ENCODE data around the gene TMEM218. TPM values are rescaled to one million over a fixed set of nuclear protein-coding genes. Genes with fewer than 3 reads are reported as not detected.

The TMEM218 gene
- 59.5 TPM for polyA plus RNA-seq (ENCODE audit: insufficient read length)
- long read RNA-seq, donor 1, partial matches to known transcripts = 0 of 1 reads
- long read RNA-seq, donor 1, other reads (novel, unspliced or antisense) = 0 of 1 reads
- long read RNA-seq, donor 2, full-length matches to known transcripts = 4 of 4 reads
- long read RNA-seq, donor 2, partial matches to known transcripts = 0 of 4 reads
- long read RNA-seq, donor 2, other reads (novel, unspliced or antisense) = 0 of 4 reads
- long read RNA-seq, donor 3, partial matches to known transcripts = 0 of 1 reads
- long read RNA-seq, donor 3, other reads (novel, unspliced or antisense) = 0 of 1 reads
- long read RNA-seq, donor 4 = 0 reads
- long read RNA-seq, donor 5, transcript TMEM218-213 (5 exons, 1,828 nt) = major isoform, 5 of 20 reads
- long read RNA-seq, donor 5, partial matches to known transcripts = 0 of 20 reads
- long read RNA-seq, donor 5, other reads (novel, unspliced or antisense) = 11 of 20 reads
- long read RNA-seq, donor 6, full-length matches to known transcripts = 3 of 3 reads
- long read RNA-seq, donor 6, partial matches to known transcripts = 0 of 3 reads
- long read RNA-seq, donor 6, other reads (novel, unspliced or antisense) = 0 of 3 reads
- long read RNA-seq, donor 7, full-length matches to known transcripts = 4 of 4 reads
- long read RNA-seq, donor 7, partial matches to known transcripts = 0 of 4 reads
- long read RNA-seq, donor 7, other reads (novel, unspliced or antisense) = 0 of 4 reads
- long read RNA-seq, donor 8, full-length matches to known transcripts = 2 of 2 reads
- long read RNA-seq, donor 8, partial matches to known transcripts = 0 of 2 reads
- long read RNA-seq, donor 8, other reads (novel, unspliced or antisense) = 0 of 2 reads

GRCh38 chr11:125111343-125112207 lies at the start of gene TMEM218:
TSS of gene TMEM218 (minus strand) at chr11:125111626. CDS start at chr11:125102241, 9,385 bp downstream.
- DNase-seq = peak; percentile 99

DNA sequence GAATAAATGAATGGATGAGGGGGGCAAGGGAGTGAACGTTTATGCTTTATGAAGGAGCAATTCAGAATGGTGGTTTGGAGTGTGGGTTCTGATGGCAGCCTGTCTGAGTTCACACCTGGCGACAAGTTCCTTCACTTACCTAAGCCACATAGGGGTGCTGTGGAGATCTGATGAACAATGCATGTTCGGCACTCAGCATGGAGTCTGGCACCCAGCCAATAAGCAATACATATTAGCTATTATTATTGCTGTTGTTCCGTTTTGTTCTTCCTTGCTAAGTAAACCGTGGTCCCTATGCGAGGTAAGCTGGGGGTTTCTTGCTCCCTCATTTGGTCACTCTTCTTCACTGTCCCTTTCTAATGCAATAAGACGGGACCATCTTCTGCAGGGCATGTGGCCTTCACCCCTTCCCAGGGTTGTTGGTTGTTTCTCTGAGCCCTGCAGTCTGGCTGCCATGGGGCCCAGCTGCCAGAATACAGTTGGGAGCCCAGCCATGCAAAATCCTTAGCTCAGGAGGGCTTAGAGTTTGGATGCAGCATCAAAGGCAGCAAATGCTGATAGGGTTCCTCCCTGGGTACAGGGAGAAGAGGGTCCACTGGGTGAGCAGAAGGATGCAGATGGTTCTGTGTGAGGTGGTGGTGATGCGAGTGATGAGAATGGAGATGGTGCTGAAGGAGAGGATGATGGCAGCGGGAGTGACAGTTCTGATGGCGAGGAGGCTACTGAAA lies 46.7 kb upstream of the TMEM218 start:
- no peak for DNase-seq

- no peak for DNase-seq
Measured at GRCh38 chr11:125157118-125157733, 45.8 kb upstream of the TMEM218 start.

GRCh38 chr11:125156346-125157117 lies 45.1 kb upstream of the TMEM218 start:
- no peak for DNase-seq

GRCh38 chr11:125155767-125156166 lies 44.3 kb upstream of the TMEM218 start:
- DNase-seq = no peak

DNA sequence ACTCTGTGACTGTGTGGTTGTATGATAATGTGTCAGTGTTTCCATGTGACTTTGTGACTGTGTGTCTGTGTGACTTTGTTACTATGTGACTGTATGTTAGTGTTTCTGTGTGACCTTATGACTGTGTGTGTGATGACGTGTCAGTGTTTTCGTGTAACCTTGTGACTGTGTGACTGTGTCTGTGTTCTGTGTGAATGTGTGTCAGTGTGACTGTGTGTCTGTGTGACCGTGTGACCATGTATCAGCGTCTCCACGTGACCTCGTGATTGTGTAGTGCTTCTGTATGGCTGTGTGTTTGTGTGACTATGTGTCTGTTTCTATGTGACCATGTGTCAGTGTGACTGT lies 43.6 kb upstream of the TMEM218 start:
- DNase-seq = no peak

- peak; percentile 74 for DNase-seq
Measured at GRCh38 chr11:125154378-125155099, 43.1 kb upstream of the TMEM218 start.

GRCh38 chr11:125153837-125154236 lies 42.4 kb upstream of the TMEM218 start:
- no peak for DNase-seq

DNA sequence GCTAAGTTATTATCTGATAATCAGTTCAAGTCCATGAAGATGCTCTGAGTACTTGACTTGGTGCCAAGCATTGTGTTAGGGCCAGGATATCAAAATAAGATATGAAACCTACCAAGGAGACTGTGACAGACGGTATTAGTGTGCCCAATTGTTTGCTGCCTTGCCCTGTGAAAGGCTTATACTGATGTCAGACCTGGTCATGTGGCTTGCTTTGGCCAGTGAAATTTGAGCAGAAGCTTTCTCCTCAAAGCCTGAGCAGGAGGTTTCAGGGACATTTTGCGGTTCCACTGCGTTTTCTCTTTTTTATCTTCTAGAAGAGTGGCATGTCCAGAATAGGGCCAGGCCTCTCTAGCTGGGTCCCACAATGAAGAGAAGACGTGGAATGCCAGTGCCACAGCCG lies 37.3 kb upstream of the TMEM218 start:
- no peak for DNase-seq

GRCh38 chr11:125148011-125148410 lies 36.6 kb upstream of the TMEM218 start:
- DNase-seq = no peak

GRCh38 chr11:125147280-125147679 lies 35.9 kb upstream of the TMEM218 start:
- DNase-seq = no peak

- DNase-seq = no peak
Measured at GRCh38 chr11:125146232-125146631, 34.8 kb upstream of the TMEM218 start.

DNA sequence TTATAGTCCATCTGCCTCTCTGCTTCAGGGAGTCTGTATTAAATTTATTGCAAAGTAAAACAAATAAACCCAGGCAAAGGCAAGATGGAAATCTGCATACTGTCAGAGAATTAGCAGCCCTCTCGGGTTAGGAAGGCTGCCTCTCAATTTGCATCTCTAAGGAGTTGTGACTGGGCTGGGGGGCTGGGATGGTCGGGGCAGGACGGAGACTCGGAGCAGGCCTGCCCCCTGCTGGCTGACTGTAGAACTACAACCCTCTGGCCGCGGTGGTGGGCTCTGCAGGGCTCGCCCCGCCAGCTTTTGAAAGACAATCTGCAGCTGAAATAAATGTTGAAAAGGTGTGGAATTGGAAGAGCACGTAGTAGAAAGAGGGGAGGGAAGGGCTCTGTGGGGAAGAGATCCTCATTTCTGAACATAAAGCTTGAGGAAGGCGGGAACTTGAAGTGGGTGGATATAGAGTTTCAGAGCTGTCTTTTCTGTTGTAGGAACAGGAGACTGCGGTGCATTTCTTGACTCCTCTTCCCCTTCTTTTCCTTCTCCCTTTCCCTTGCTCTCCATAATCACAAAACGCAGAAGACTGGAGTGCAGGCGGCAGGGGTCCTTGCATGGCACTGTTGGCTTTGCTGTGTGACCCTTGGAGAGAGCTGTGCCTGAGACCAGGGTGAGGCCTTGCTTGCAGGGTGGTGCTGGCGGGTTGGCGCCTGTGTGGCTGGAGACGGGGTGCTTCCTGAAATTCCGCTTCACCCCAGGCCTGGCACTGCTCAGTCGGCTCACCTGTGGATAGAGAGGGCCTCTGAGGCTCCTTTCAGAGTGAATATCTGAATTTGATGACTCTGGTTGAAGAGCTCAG lies 30.5 kb upstream of the TMEM218 start:
- no peak for DNase-seq

- DNase-seq = no peak
Measured at GRCh38 chr11:125141178-125141577, 29.8 kb upstream of the TMEM218 start.

DNA sequence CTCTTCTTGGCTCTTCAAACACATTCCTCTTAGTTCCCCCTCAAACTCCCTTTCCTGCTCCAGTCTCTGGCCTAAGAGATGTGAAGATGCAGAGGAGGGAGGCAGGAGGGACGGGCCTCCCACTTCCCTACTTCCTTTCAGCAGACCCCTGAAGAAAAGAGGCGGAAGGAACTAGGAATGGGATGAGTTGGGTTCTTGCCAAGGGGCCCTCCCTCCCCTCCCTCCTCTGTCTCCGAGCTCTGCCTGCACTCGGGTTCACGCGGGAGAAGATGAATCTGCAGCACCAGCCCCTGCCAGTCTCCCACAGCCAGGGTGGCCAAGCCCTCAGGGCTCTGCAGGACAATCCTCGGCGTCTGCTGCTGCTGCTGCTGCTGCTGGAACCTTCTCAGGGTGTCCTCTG lies 28.8 kb upstream of the TMEM218 start:
- DNase-seq = no peak

DNA sequence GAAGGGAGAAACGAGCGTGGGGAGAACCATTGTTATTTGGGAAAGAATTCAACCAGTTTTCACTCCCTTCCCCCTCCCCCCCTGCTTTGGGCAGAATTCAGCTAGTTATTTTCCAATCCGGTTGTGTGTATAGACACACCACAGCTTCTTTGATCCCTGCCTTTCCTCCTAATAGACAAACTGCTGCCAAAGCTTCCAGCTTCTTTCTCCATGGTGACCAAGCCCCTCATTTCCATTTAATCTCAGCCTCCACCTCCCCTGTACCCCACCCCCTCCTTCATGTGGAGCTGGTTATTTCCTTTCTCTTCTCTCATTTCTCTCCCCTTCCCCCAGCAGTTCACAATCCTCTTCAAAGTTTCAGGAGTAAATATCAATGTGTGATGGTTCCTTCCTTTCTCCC lies 28.4 kb upstream of the TMEM218 start:
- no peak for DNase-seq

DNA sequence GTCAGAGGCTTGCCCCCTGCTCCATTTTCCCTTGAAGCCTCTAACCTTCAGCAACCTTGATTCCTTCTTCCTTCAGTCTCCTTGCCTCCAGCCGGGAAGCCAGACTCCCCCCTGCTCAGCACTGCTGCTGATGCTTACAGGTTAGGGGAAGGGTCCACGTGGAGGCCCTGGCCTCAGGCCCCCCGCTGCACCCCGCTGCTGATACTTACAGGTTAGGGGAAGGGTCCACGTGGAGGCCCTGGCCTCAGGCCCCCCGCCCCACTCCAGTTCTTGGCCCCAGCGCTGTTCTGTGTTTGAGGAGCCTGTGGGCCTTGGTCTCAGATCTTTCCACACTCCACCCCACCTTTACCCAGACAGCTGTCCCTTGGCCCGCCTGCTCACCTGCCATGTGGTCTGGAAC lies 27.5 kb upstream of the TMEM218 start:
- no peak for DNase-seq

GRCh38 chr11:125136001-125136400 lies 24.6 kb upstream of the TMEM218 start:
- DNase-seq = no peak

- no peak for DNase-seq
Measured at GRCh38 chr11:125132596-125132995, 21.2 kb upstream of the TMEM218 start.
